HepG2 (cell line): Measurements from ENCODE around the gene TMEM256. TPM values are rescaled to one million over a fixed set of nuclear protein-coding genes. Genes with fewer than 3 reads are reported as not detected.

Experiments used
- E2F5 ChIP-seq: sonication (generic); formaldehyde crosslinking; conservative IDR thresholded peaks from 2 replicates; pipeline ENCODE4 v1.4.0; 2020; ENCODE audit warnings: missing genetic modification reagents
- HHEX ChIP-seq: IDR thresholded peaks from 2 replicates; pipeline ENCODE4 v1.6.1; 2016; ENCODE audit warnings: control low read depth
- MLLT10 ChIP-seq: sonication (generic); formaldehyde crosslinking; IDR thresholded peaks from 2 replicates; pipeline ENCODE4 v1.4.0; 2020; ENCODE audit warnings: missing genetic modification reagents
- NFIC ChIP-seq: IDR thresholded peaks from 2 replicates; pipeline ENCODE4 v1.6.1; 2012; ENCODE audit warnings: mild to moderate bottlenecking, low read length, inconsistent platforms
- NR3C1 ChIP-seq: sonication (generic); formaldehyde crosslinking; IDR thresholded peaks from 2 replicates; pipeline ENCODE4 v1.4.0; 2020; ENCODE audit warnings: missing genetic modification reagents
- PAWR ChIP-seq: sonication (generic); formaldehyde crosslinking; IDR thresholded peaks from 2 replicates; pipeline ENCODE4 v1.4.0; 2020; ENCODE audit warnings: missing genetic modification reagents, mild to moderate bottlenecking, borderline replicate concordance
- POLR2G ChIP-seq: fragments of 200-400 bp; formaldehyde crosslinking; IDR thresholded peaks from 2 replicates; pipeline ENCODE4 v1.6.1; 2018; ENCODE audit warnings: mild to moderate bottlenecking, low read depth, low read length, moderate library complexity
- RBFOX2 ChIP-seq: fragments of 200-400 bp; formaldehyde crosslinking; IDR thresholded peaks from 2 replicates; pipeline ENCODE4 v1.6.1; 2017; ENCODE audit warnings: low read depth, mild to moderate bottlenecking, low read length
- TAF15 ChIP-seq: fragments of 200-400 bp; formaldehyde crosslinking; IDR thresholded peaks from one replicate; pipeline ENCODE4 v1.6.1; 2018; ENCODE audit warnings: mild to moderate bottlenecking, low read depth, low read length; ENCODE audit not compliant: poor library complexity, severe bottlenecking
- TFE3 ChIP-seq: IDR thresholded peaks from 2 replicates; pipeline ENCODE4 v1.6.1; 2016
- WIZ ChIP-seq: sonication (generic); formaldehyde crosslinking; IDR thresholded peaks from 2 replicates; pipeline ENCODE4 v1.5.1; 2020; ENCODE audit warnings: mild to moderate bottlenecking, missing genetic modification reagents
- ZBTB40 ChIP-seq, 2 experiments: fragments of 450-650 bp in 1 of 2; sonication (generic) in 1 of 2; formaldehyde crosslinking in 1 of 2; IDR thresholded peaks; 2 replicates each; pipeline versions ENCODE4 v1.6.1 to v1.8.0; 2016 to 2022; ENCODE audit warnings: antibody characterized with exemption in 1 of 2, mild to moderate bottlenecking in 1 of 2, missing genetic modification reagents in 1 of 2
- ZNF12 ChIP-seq: sonication (generic); formaldehyde crosslinking; IDR thresholded peaks from 2 replicates; pipeline ENCODE4 v1.5.0; 2020; ENCODE audit warnings: missing genetic modification reagents
- ZNF326 ChIP-seq: sonication (generic); formaldehyde crosslinking; IDR thresholded peaks from 2 replicates; pipeline ENCODE4 v1.4.0; 2020; ENCODE audit warnings: missing genetic modification reagents, borderline replicate concordance
- ZNF510 ChIP-seq: sonication (generic); formaldehyde crosslinking; IDR thresholded peaks from 2 replicates; pipeline ENCODE4 v1.4.0; 2020; ENCODE audit warnings: low read depth, mild to moderate bottlenecking, missing genetic modification reagents
- ZNF558 ChIP-seq: sonication (generic); formaldehyde crosslinking; IDR thresholded peaks from 2 replicates; pipeline ENCODE4 v1.9.0; 2022; ENCODE audit warnings: mild to moderate bottlenecking, missing genetic modification reagents, borderline replicate concordance
- ZNF772 ChIP-seq: sonication (generic); formaldehyde crosslinking; IDR thresholded peaks from 2 replicates; pipeline ENCODE4 v1.5.0; 2020; ENCODE audit warnings: mild to moderate bottlenecking, missing genetic modification reagents
- ZNF839 ChIP-seq: sonication (generic); formaldehyde crosslinking; IDR thresholded peaks from 2 replicates; pipeline ENCODE4 v1.4.0; 2020; ENCODE audit warnings: missing genetic modification reagents, mild to moderate bottlenecking, borderline replicate concordance
- polyA plus RNA-seq, 8 experiments: library from polyadenylated mRNA; depleted of rRNA in 3 of 8; stranded (reverse) in 7 of 8; unstranded in 1 of 8; fragments of >200 nt; fragmentation: Illumina TruSeq in 4 of 8; extraction: Trizol in 4 of 8; gene quantifications; 2 replicates each; pipeline versions ENCODE4 v1.2.1 to v1.2.3, GENCODE V29; 2011 to 2016; ENCODE audit warnings: low read depth in 4 of 8, missing spikeins in 1 of 8, mixed read lengths in 1 of 8; ENCODE audit not compliant: insufficient read depth in 1 of 8
- total RNA-seq, 5 experiments: library from RNA; depleted of rRNA; stranded (reverse); fragments of >200 nt; fragmentation: Illumina TruSeq; extraction: Trizol; gene quantifications; 2 replicates each; pipeline ENCODE4 v1.2.3, GENCODE V29; 2016; ENCODE audit warnings: low read depth in 1 of 5

The TMEM256 gene
- total and polyA plus RNA-seq, 2 of the 13 experiments (the other 11 are each of a cell fraction or from before 2014, with no cell fraction given): 231 to 252 TPM

- TF ChIP-seq ZBTB40 (IDR thresholded peaks at IDR 0.05) (no peak), ZBTB40 (CRISPR knock-in tag; IDR thresholded peaks at IDR 0.05) (peak; percentile 61), ZNF326 (CRISPR knock-in tag) (no peak), ZNF839 (CRISPR knock-in tag) (no peak), PAWR (no peak), E2F5 (no peak), POLR2G (peak; percentile 96), ZNF558 (CRISPR knock-in tag) (no peak), NFIC (no peak), ZNF12 (CRISPR knock-in tag) (no peak), ZNF772 (CRISPR knock-in tag) (peak; percentile 58; the same call in 1 of the 2 replicates), TFE3 (0 out of 2 replicates have a peak, but pooled peaks have one; percentile 42), TAF15 (no peak), MLLT10 (CRISPR knock-in tag) (no peak), RBFOX2 (peak; percentile 97), NR3C1 (CRISPR knock-in tag) (no peak), WIZ (CRISPR knock-in tag) (no peak), HHEX (CRISPR knock-in tag) (peak; percentile 57; the same call in 1 of the 2 replicates), ZNF510 (CRISPR knock-in tag) (no peak)
Observed at GRCh38 chr17:7403977-7404736, at the start of gene TMEM256 (continued).
